ENCODE data around the gene JAK1. TPM values are rescaled to one million over a fixed set of nuclear protein-coding genes. Genes with fewer than 3 reads are reported as not detected.

Gene JAK1
- total RNA-seq, 6 experiments from 2014 or later = 48.0 to 71.6 (median 66.5) TPM

DNA sequence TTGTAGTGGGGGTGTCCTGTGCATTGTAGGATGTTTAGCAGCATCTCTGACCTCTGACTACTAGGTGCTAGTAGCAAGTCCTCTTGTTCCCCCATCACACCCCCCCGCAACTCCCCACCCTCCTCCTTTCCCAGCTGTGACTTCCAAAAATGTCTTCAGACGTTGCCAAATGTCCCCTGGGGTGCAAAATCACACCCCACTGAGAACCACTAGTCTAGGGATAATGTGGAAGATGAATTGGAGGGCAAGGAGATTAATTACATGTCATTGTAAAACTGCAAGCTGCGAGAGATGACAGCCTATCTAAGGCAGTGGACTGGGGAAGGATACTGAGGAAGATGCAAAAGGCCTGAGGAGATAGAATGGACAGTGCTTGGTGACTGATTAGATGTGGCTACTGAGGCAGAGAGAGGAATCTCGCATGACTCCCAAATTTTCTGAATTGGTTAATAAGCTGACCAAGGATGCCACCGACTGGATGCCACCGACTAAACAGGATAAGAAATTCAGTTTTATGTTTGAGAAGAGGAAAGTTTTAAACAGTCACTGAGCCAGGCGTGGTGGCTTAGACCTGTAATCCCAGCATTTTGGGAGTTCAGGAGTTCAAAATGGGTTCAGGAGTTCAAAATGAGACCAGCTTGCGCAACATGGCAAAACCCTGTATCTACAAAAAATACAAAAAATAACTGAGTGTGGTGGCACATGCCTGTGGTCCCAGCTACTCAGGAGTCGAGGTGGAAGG, 3.1 kb upstream of the JAK1 start:
- Histone ChIP-seq H3K36me3 (no peaks in the 10 kb centered on the region), H3K27me3 (no peaks in the 10 kb centered on the region), H3K9me3 (no peaks in the 10 kb centered on the region), H3K4me3 (no peak overlapping the region), H3K4me1 (peaks cover 0 to 22% (median 4%) of the 10 kb centered on the region in 4 donors), H3K27ac (peak overlapping the region in 1 of 3 donors; percentile 21)
- intact Hi-C loops (cut with DNase I) = loop anchor here in 1 of 2 donors (10.0 kb wide), 1 partner anchor 75 kb away; no protein-coding TSS in a partner anchor
- WGBS (ENCODE audit: insufficient coverage, low coverage, low lambda C conversion rate, missing lambda C conversion rate) = 27% methylated on average over 8 of the region's 9 CpGs
- DNase-seq (peak in 2 of 3 donors; percentile 44 to 74), ATAC-seq (peak; percentile 51 to 64 (median 54))
- no peak for TF ChIP-seq POLR2A (IDR thresholded peaks at IDR 0.05)
- TF ChIP-seq, protein P1, sequence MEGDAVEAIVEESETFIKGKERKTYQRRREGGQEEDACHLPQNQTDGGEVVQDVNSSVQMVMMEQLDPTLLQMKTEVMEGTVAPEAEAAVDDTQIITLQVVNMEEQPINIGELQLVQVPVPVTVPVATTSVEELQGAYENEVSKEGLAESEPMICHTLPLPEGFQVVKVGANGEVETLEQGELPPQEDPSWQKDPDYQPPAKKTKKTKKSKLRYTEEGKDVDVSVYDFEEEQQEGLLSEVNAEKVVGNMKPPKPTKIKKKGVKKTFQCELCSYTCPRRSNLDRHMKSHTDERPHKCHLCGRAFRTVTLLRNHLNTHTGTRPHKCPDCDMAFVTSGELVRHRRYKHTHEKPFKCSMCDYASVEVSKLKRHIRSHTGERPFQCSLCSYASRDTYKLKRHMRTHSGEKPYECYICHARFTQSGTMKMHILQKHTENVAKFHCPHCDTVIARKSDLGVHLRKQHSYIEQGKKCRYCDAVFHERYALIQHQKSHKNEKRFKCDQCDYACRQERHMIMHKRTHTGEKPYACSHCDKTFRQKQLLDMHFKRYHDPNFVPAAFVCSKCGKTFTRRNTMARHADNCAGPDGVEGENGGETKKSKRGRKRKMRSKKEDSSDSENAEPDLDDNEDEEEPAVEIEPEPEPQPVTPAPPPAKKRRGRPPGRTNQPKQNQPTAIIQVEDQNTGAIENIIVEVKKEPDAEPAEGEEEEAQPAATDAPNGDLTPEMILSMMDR (IDR thresholded peaks at IDR 0.05) = peak in 3 of 4 donors; percentile 8 to 29 (median 12)

DNA sequence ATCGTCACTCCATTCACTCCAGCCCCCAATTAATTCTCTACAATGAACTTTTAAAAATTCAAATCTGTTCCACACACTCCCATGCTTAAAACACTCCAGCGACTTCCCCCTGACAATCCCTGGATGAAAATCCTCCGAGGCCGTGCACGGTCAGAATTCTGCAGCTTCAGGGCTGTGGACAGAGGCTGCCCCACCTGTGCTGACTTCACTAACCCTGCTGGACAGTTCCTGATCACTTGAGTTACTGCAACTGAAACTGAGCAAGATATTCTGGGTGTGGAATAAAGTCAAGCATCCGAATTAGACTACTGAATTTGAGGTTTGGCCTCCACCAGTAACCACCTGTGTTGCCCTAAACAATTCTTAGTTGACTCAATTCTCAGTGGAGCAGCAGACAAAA, 1.0 kb upstream of the JAK1 start:
- intact Hi-C loops (cut with DNase I) = loop anchor here in 1 of 2 donors (10.0 kb wide), 1 partner anchor 73 kb away; no protein-coding TSS in a partner anchor
- no peak for TF ChIP-seq POLR2A (IDR thresholded peaks at IDR 0.05)
- TF ChIP-seq, protein P1 (IDR thresholded peaks at IDR 0.05) = no peak
- Histone ChIP-seq H3K27me3 (no peaks in the 10 kb centered on the region), H3K4me3 (no peak overlapping the region), H3K27ac (no peak overlapping the region), H3K9me3 (no peaks in the 10 kb centered on the region), H3K36me3 (no peaks in the 10 kb centered on the region), H3K4me1 (peaks cover 0 to 23% (median 5%) of the 10 kb centered on the region in 4 donors)
- no peak for DNase-seq
- 65% methylated on average over 6 of the region's 6 CpGs for WGBS (ENCODE audit: insufficient coverage, low coverage, low lambda C conversion rate, missing lambda C conversion rate)
- ATAC-seq = peak in 1 of 4 donors; percentile 10

DNA sequence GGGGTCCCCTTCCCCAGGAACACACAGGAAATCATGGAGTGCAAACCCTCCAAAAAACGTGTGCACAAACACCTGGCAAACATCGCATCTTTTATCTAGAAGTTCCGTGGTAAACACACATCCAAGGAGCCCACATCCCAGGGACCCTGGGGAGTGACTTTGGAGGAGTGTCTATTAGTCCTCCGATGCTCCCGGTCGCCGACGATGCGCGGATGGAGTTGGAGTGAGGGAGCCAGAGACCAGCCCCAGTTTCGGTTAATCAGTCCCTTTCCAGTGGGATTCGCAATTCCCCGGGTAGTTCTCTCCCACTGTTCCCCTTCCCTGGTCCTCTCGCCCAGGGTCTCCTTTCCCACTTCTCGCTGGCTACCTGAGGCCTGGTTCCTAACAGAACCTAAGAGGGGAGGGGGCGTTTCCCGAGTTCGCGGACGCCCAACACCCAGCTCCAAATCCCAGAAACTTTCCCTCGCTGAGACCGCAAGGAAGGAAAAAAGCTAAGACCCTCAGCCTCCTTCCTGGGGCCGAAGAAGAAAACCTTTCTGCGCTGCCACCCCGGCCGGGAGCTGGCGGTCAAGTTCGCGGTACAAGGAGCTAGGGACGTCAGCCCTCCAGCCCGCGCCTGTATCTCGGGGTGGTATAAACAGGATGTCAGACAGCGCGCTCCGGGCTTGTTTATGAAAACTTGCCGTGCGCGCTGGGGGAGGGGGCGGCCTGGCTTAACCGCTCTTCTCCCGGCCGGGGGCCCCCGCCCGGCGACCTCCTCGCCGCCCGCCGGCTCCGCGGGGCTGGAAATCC, 787 bp downstream of the JAK1 start:
- 0% methylated on average over 16 of the region's 52 CpGs for WGBS (ENCODE audit: insufficient coverage, low coverage, low lambda C conversion rate, missing lambda C conversion rate)
- Histone ChIP-seq H3K4me1 (peaks cover 0 to 23% (median 5%) of the 10 kb centered on the region in 4 donors), H3K27me3 (no peaks in the 10 kb centered on the region), H3K27ac (peak overlapping the region; percentile 92 to 99 (median 97)), H3K4me3 (peak overlapping the region; percentile 73 to 96 (median 85)), H3K36me3 (no peaks in the 10 kb centered on the region), H3K9me3 (no peaks in the 10 kb centered on the region)
- TF ChIP-seq POLR2A (IDR thresholded peaks at IDR 0.05) = no peak
- TF ChIP-seq, protein P1 (IDR thresholded peaks at IDR 0.05) = no peak
- DNase-seq (peak; percentile 70 to 82 (median 79)), ATAC-seq (peak; percentile 41 to 60 (median 46))
- intact Hi-C loops (cut with DNase I) = loop anchor here in 1 of 2 donors (10.0 kb wide), 1 partner anchor 71 kb away; no protein-coding TSS in a partner anchor

DNA sequence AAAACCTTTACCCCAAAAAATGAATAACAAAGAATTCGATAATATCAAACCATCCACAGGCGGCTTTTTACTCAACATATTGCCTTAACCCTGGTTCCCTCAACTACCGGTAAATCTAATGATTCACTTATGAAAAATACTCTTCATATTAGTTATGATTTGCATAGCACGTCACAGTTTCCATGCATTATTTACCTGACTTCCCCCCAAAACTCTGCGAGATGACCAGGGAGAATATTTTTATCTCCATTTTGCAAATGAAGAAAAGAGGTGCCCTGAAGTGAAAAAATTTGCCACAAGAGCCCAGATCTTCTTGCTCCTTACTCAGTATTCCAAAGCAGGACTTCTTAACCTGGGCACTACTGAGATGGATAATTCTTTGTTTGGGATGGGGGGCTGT, 2.9 kb downstream of the JAK1 start:
- TF ChIP-seq POLR2A (IDR thresholded peaks at IDR 0.05) = no peak
- TF ChIP-seq, protein P1 (IDR thresholded peaks at IDR 0.05) = no peak
- intact Hi-C loops (cut with DNase I) = loop anchor here in 1 of 2 donors (10.0 kb wide), 1 partner anchor 69 kb away; no protein-coding TSS in a partner anchor
- WGBS (ENCODE audit: insufficient coverage, low coverage, low lambda C conversion rate, missing lambda C conversion rate) = 86% methylated on average over 5 of the region's 5 CpGs

More for the DNA sequence above, 2.9 kb downstream of the JAK1 start:
- ATAC-seq (no peak), DNase-seq (no peak)
- Histone ChIP-seq H3K9me3 (no peaks in the 10 kb centered on the region), H3K36me3 (no peaks in the 10 kb centered on the region), H3K4me1 (peaks cover 0 to 15% (median 5%) of the 10 kb centered on the region in 4 donors), H3K27me3 (no peaks in the 10 kb centered on the region), H3K4me3 (no peak overlapping the region), H3K27ac (no peak overlapping the region)
